ENCODE results near the gene PPP2R2C.

DNA sequence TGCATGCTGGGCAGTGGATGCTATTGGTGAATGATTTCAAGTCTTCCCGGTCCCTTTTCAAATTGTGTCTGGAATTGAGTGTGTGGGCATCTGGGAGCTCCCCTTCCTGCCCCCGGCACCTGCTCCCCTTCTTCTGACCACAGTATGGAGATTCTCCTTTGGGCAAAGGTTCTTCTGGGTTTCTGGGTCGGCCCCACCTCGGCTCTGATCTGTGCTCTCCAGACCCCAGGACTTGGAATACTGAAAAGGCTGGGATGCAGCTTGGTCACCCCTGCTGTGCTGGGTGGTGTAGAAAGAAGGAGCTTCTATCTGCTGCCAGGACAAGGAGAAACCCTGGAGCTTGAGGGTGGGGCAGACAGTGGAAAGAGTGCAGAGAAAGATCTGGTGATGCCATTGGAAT, 124.0 kb downstream of the PPP2R2C start:
- TF ChIP-seq EP300 (IDR thresholded peaks at IDR 0.05; ENCODE audit: borderline replicate concordance in 1 of 2, low read depth in 1 of 2, low read length in 1 of 2) (no peak), TCF12 (IDR thresholded peaks at IDR 0.05) (no peak)

Measured in SK-N-SH (cell line).